D341Med (cell line): Measurements from ENCODE around the gene OR6K6.

Source experiments
- DNase-seq: peaks from one replicate; pipeline ENCODE4 v3.0.0; 2012; ENCODE audit warnings: low spot score

Gene OR6K6

GRCh38 chr1:158754420-158754819 lies at the start of gene OR6K6:
TSS of gene OR6K6 (plus strand) at chr1:158754720. CDS start at chr1:158754888, 168 bp downstream.
- no peak for DNase-seq

GRCh38 chr1:158706096-158706495 lies 48.4 kb upstream of the OR6K6 start:
- no peak for DNase-seq

GRCh38 chr1:158711098-158711497 lies 43.4 kb upstream of the OR6K6 start:
- no peak for DNase-seq

- DNase-seq, result no peak
These were observed 39.8 kb upstream of the OR6K6 start for GRCh38 chr1:158714754-158715153.

GRCh38 chr1:158716335-158716734 lies 38.2 kb upstream of the OR6K6 start:
- no peak for DNase-seq

- no peak for DNase-seq
These were observed 37.2 kb upstream of the OR6K6 start for GRCh38 chr1:158717344-158717743.

- no peak for DNase-seq
These were observed 34.9 kb upstream of the OR6K6 start for GRCh38 chr1:158719664-158720063.

- no peak for DNase-seq
These were observed 33.9 kb upstream of the OR6K6 start, which contains the start of gene OR6K3 for GRCh38 chr1:158720620-158721019. TSS of gene OR6K3 (minus strand) at chr1:158720720. CDS start at chr1:158718115, 2,605 bp downstream.

GRCh38 chr1:158724442-158724841 lies 30.1 kb upstream of the OR6K6 start:
- DNase-seq, result no peak

- no peak for DNase-seq
These were observed 25.9 kb upstream of the OR6K6 start for GRCh38 chr1:158728510-158729225.

GRCh38 chr1:158730453-158730852 lies 24.1 kb upstream of the OR6K6 start:
- DNase-seq, result no peak

- no peak for DNase-seq
These were observed 22.8 kb upstream of the OR6K6 start for GRCh38 chr1:158731707-158732106.

- DNase-seq, result no peak
These were observed 22.0 kb upstream of the OR6K6 start for GRCh38 chr1:158732524-158732923.

GRCh38 chr1:158735848-158736247 lies 18.7 kb upstream of the OR6K6 start:
- DNase-seq, result no peak

GRCh38 chr1:158752155-158752712 lies 2.3 kb upstream of the OR6K6 start:
- no peak for DNase-seq

- no peak for DNase-seq
These were observed 17.7 kb downstream of the OR6K6 start, which contains the start of gene OR6N1 for GRCh38 chr1:158771950-158772866. TSS of gene OR6N1 (minus strand) at chr1:158772195. CDS start at chr1:158766682, 5,513 bp downstream.

GRCh38 chr1:158781104-158781503 lies 26.6 kb downstream of the OR6K6 start, which contains the start of gene OR6N2:
TSS of gene OR6N2 (minus strand) at chr1:158781204. CDS start at chr1:158777635, 3,569 bp downstream.
- no peak for DNase-seq

GRCh38 chr1:158793604-158794003 lies 39.1 kb downstream of the OR6K6 start:
- DNase-seq, result no peak

- DNase-seq, result no peak
These were observed 39.7 kb downstream of the OR6K6 start for GRCh38 chr1:158794247-158794646.

- DNase-seq, result no peak
These were observed 44.0 kb downstream of the OR6K6 start for GRCh38 chr1:158798531-158798930.

- no peak for DNase-seq
These were observed 45.2 kb downstream of the OR6K6 start for GRCh38 chr1:158799689-158800088.

- no peak for DNase-seq
These were observed 46.0 kb downstream of the OR6K6 start for GRCh38 chr1:158800526-158800925.
